Muscle layer of duodenum (tissue), 2 donors: ENCODE results near the gene CEP162.
"Not testable (repeated sequence)": the region's sequence is repeated elsewhere in the genome, so short reads cannot be mapped to it uniquely, and the experiment has no call there.

ENCODE experiments used
- H3K27ac ChIP-seq: one replicate; pipeline ENCODE4 v1.7.0; 2013; ENCODE audit warnings: mild to moderate bottlenecking, low read length
- H3K27me3 ChIP-seq: one replicate; pipeline ENCODE4 v1.7.0; 2013; ENCODE audit warnings: low read depth, mild to moderate bottlenecking, control low read depth, low read length
- H3K36me3 ChIP-seq, 2 donors: one replicate each; pipeline ENCODE4 v1.7.0; 2013; ENCODE audit warnings: low read length in 2 of 2, control low read depth in 1 of 2, mild to moderate bottlenecking in 1 of 2; ENCODE audit not compliant: insufficient read depth in 2 of 2, control insufficient read depth in 1 of 2
- H3K4me1 ChIP-seq, 2 donors: one replicate each; pipeline ENCODE4 v1.7.0; 2013; ENCODE audit warnings: low read length in 2 of 2, mild to moderate bottlenecking in 2 of 2, control low read depth in 1 of 2, moderate library complexity in 1 of 2; ENCODE audit not compliant: insufficient read depth in 2 of 2, control insufficient read depth in 1 of 2
- H3K4me3 ChIP-seq, 2 donors: one replicate each; pipeline ENCODE4 v1.7.0; 2013; ENCODE audit warnings: low read length in 2 of 2, low read depth in 1 of 2, mild to moderate bottlenecking in 1 of 2
- H3K9me3 ChIP-seq, 2 donors: one replicate each; pipeline ENCODE4 v1.7.0; 2013; ENCODE audit warnings: low read length in 2 of 2, control low read depth in 1 of 2, mild to moderate bottlenecking in 1 of 2; ENCODE audit not compliant: control insufficient read depth in 1 of 2
- donor health status: healthy.

Gene CEP162

DNA sequence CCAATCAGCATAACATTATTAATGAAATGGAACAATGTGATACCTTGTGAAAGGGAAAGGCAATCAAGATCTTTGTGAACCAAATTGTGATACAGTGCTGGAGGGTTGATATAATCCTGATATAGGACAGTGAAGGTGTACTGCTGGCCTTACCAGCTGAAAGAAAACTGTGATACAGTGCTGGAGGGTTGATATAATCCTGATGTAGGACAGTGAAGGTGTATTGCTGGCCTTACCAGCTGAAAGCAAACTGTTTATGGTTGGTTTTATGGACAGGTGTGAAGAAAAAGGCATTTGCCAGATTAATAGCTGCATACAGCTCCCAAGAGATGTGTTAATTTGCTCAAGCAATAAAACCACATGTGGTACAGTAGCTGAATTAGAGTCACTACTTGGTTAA is 119.9 kb downstream of the CEP162 start:
- H3K4me1 ChIP-seq = no peaks in the 10 kb centered on the region
- H3K9me3 ChIP-seq = peaks cover 0 to 4% of the 10 kb centered on the region in 2 donors
- H3K36me3 ChIP-seq = no peaks in the 10 kb centered on the region
- H3K27ac ChIP-seq = no peak overlapping the region
- no peaks in the 10 kb centered on the region for H3K27me3 ChIP-seq
- H3K4me3 ChIP-seq = no peak overlapping the region

DNA sequence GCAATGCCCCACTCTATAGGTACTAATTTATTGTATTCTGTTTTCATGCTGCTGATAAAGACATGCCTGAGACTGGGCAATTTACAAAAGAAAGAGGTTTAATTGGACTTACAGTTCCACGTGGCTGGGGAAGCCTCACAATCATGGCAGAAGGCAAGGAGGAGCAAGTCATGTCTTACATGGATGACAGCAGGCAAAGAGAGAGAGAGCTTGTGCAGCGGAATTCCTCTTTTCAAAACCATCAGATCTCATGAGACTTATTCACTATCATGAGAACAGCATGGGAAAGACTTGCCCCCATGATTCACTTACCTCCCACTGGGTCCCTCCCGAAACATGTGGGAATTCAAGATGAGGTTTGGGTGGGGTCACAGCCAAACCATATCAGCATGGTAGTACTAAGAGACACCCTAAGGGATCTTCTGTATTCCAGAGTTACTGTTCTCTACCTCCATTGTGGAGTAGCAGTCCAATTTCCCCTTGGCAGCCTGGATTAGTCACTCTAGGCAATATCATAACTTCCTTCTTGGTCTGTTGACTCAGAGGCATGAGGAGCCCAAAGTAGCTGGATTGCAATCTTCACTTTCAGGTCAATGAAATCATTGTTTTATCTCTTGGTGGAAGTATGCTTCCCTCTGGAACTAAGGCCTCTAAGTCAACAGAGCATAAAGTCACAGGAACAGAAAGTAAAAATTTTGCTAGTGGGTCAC is 122.1 kb downstream of the CEP162 start:
- not testable (repeated sequence) for H3K4me3 ChIP-seq, H3K27ac ChIP-seq, H3K4me1 ChIP-seq, H3K9me3 ChIP-seq, H3K36me3 ChIP-seq, H3K27me3 ChIP-seq

DNA sequence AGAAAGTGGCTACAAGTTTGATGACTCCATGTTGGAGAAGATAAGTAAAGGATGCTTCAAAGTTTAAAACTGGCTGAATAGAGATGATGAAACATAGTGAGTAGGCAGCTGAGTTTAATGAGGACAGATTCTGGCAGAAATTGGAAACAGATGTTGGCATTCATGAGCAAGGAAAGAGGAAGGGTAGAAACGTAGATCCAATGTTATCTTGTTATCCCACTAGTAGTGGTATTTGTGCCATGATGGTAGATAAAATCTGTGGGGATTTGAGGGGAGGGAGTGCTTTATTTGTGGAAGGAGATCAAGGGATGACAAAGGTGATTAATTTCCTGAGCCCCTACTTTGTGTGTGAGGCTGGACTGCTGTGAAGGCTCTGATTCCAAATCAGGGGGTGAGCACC is 124.4 kb downstream of the CEP162 start:
- Histone ChIP-seq H3K27me3 (no peaks in the 10 kb centered on the region), H3K27ac (no peak overlapping the region)

DNA sequence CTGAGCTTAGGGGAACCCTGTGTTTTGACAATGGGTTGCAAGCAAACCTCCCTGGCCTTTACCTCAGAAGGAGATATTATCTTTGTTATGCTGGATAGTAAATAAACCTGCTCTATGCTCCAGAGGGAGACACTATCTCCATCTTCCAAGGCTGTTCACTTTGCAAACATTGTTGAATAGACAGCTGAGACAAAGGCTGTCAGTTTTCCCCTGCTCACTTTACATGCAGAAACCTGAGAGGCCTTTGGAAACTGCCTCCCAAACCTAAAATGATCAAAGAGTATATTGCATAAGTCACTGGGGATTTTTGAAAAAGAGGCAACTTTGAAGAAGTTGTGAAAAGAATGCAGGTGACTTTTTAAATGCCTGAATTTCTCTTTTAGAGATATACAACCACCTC is 132.3 kb downstream of the CEP162 start:
- H3K27ac ChIP-seq = no peak overlapping the region
- H3K27me3 ChIP-seq = no peaks in the 10 kb centered on the region
- no peaks in the 10 kb centered on the region for H3K4me1 ChIP-seq
- H3K4me3 ChIP-seq = no peak overlapping the region
- no peaks in the 10 kb centered on the region for H3K36me3 ChIP-seq
- H3K9me3 ChIP-seq = peaks cover 0 to 2% of the 10 kb centered on the region in 2 donors

More for the DNA sequence above, 124.4 kb downstream of the CEP162 start:
- Histone ChIP-seq H3K4me3 (no peak overlapping the region), H3K36me3 (no peaks in the 10 kb centered on the region), H3K4me1 (no peaks in the 10 kb centered on the region), H3K9me3 (peaks cover 0 to 2% of the 10 kb centered on the region in 2 donors)

DNA sequence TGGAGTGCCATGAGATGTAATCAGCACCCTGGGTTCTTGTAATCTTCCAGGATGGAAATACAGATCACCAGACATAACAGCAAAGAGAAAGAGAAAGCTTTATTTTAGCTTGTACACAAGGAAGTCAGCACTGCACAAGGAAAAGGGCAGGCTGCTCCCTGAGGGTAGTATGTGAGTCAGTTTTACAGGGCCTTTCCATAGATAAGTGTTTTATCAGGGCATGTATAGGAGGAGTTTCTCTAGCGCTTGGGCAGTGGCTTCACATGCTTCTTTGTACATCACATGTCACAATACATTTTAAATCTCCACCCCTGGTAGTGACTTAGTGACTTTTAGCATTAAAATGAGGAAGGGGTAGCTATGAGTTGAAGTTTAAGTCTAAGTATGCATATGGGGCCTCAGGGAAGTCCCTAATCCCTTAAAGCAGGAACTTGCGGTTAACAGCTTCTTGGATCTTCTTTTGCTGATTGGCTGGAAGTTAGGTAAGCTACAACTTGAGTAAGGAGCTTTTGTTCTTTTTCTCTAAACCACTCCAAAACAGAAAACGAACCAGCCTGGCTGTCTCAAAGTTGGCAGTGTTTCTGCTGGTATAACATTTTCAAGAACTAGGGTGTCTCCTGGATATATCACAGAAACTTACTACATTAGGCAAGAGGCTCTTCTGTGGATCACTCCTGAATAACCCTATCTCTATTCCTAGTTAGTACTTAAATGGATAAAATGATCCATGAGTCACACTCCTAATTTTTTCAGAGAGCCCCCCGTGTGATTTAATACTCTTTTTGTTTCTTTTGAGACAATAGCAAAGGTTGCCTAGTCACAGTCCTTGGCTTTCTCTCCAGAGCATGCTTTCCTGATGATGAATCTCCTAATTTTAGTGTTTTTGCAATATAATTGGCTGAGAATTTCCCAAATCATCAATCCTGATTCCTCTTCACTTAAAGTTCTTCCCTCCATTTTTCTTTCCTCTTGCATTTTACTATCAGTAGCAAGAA is 133.7 kb downstream of the CEP162 start:
- Histone ChIP-seq H3K4me1 (no peaks in the 10 kb centered on the region), H3K4me3 (no peak overlapping the region), H3K9me3 (peaks cover 0 to 2% of the 10 kb centered on the region in 2 donors), H3K36me3 (no peaks in the 10 kb centered on the region), H3K27ac (no peak overlapping the region), H3K27me3 (no peaks in the 10 kb centered on the region)

DNA sequence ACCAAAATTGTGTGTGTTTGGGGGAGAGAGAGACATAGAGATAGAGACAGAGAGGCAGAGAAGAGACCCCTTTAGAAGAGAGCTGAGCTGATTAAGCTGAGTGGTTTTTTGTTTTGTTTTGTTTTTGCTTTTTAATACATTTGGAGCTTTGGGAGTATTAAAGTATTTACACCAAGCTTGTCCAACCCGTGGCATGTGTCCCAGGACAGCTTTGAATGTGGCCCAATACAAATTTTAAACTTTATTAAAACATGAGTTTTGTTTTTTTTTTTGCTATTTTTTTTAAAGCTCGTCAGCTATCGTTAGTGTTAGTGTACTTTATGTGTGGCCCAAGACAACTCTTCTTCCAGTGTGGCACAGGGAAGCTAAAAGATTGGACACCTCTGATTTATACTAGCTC is 137.9 kb downstream of the CEP162 start:
- no peaks in the 10 kb centered on the region for H3K4me1 ChIP-seq
- no peak overlapping the region for H3K27ac ChIP-seq
- no peak overlapping the region for H3K4me3 ChIP-seq
- H3K36me3 ChIP-seq = no peaks in the 10 kb centered on the region
- H3K9me3 ChIP-seq = peaks cover 0 to 2% of the 10 kb centered on the region in 2 donors
- H3K27me3 ChIP-seq = no peaks in the 10 kb centered on the region

DNA sequence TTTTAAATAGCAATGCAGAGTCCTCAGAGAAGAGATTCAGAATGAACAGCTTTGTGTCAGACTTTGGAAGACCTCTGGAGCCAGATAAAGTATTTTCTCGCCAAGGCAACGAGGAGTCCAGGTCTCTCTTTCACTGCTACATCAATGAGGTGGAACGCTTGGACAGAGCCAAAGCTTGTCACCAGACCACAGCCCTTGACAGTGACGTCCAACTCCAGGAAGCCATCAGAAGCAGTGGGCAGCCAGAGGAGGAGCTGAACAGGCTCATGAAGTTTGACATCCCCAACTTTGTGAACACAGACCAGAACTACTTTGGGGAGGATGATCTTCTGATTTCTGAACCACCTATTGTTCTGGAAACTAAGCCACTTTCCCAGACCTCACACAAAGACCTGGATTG is 138.4 kb downstream of the CEP162 start:
- Histone ChIP-seq H3K4me3 (no peak overlapping the region), H3K9me3 (peaks cover 0 to 2% of the 10 kb centered on the region in 2 donors), H3K27ac (no peak overlapping the region), H3K36me3 (no peaks in the 10 kb centered on the region), H3K4me1 (no peaks in the 10 kb centered on the region), H3K27me3 (no peaks in the 10 kb centered on the region)

DNA sequence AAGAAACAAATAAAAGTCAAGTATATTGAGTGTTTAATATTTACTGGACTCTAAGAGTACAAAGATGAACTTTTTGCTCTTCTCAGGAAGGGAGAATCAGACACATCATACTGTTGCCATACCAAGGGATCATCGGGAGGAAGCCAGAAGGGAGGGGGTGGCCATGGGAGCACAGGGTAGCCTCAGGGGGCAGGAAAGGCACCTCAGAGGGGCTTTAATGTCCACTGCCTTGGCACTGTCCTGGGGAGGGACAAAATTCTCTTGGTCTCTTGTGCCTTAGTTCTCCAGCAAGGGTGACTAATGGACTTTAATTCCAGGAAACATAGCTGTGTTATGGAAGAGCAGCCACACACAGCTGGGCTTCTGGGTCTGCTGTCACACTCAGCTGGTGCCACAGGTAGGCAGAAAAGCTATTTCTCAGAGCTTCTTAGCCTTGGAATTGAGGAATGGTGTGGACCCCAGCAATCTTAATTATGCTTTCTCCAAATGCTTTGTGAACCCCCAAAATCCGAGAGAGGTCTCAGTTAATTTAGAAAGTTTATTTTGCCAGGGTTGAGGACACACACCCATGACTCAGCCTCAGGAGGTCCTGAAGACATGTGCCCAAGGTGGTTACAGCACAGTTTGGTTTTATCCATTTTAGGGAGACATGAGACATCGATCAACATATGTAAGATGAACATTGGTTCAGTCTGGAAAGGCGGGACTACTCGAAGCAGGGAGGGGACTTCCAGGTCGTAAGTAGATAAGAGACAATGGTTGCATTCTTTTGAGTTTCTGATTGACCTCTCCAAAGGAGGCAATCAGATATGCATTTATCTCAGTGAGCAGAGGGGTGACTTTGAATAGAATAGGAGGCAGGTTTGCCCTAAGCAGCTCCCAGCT is 140.7 kb downstream of the CEP162 start:
- Histone ChIP-seq H3K9me3 (no peaks in the 10 kb centered on the region), H3K36me3 (no peaks in the 10 kb centered on the region), H3K27me3 (no peaks in the 10 kb centered on the region), H3K4me3 (no peak overlapping the region), H3K27ac (no peak overlapping the region), H3K4me1 (no peaks in the 10 kb centered on the region)

DNA sequence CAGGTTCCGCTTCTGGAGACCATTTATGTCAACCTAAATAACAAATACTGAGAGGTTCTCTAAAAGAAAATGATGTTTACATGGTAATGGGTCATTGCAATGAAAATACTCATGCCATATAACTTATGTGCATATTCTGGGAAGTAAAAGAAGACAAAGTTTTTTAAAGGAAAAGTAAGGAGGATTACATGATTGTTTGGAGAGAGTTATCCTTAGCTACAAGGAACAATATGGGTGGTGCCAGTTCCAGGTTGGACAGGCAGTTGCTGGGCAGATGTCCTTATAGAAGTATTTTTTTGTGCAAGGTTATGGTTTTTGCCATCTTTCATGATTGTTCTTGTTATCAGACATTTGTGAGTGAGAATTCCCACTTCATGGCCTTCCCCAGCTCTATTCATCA is 141.4 kb downstream of the CEP162 start:
- H3K36me3 ChIP-seq = no peaks in the 10 kb centered on the region

DNA sequence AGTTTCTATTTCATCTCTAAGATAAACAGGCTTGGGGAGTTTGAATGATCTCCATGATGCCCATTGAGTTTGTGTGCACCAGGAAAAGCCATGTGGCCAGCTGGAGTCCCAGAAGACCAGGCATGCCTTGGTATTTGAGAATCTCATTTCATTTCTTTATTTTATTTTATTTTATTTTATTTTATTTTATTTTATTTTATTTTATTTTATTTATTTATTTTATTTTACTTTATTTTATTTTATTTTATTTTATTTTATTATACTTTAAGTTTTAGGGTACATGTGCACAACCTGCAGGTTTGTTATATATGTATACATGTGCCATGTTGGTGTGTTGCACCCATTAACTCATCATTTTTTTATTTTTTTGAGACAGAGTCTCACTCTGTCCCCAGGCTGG is 142.7 kb downstream of the CEP162 start:
- not testable (repeated sequence) for H3K9me3 ChIP-seq, H3K27ac ChIP-seq, H3K4me1 ChIP-seq, H3K36me3 ChIP-seq, H3K27me3 ChIP-seq, H3K4me3 ChIP-seq

More for the DNA sequence above, 141.4 kb downstream of the CEP162 start:
- no peaks in the 10 kb centered on the region for H3K4me1 ChIP-seq
- H3K9me3 ChIP-seq = no peaks in the 10 kb centered on the region
- no peak overlapping the region for H3K27ac ChIP-seq
- no peaks in the 10 kb centered on the region for H3K27me3 ChIP-seq
- no peak overlapping the region for H3K4me3 ChIP-seq
